GM18499 (cell line): ENCODE measurements around the gene LRRC8E.

Source experiments
- ATAC-seq: cut with Tn5 transposase; IDR thresholded peaks from one replicate; pipeline ENCODE4 v1.9.1; 2021; ENCODE audit warnings: moderate number of reproducible peaks; ENCODE audit not compliant: insufficient read depth, unreplicated experiment

Gene LRRC8E

DNA sequence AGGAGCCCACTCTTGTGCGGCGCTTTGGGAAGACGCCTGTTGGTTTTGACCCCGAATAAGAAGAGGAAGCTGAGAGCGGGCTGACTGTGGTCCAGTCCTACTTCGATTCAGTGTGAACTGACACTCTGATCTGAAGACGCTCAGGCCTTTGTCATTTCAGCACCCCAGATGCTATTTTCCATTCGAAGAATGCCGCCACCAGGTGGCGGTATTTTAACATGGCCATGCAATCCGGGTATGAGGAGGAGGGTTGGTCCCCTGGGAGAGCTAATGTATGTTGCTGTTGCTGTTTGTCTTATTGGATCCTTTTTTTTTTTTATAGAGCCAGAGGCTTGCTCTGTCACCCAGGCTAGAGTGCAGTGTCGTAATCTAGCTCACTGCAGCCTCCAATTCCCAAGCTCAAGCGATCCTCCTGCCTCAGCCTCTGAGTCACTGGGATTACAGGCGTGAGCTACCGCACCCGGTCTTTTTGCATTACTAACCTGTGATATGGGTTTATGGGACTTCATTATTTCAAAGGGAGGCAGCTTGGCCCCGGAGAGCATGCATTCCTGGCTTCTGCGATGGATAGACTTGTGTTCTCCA lies 56.0 kb downstream of the LRRC8E start:
- ATAC-seq, result no peak

DNA sequence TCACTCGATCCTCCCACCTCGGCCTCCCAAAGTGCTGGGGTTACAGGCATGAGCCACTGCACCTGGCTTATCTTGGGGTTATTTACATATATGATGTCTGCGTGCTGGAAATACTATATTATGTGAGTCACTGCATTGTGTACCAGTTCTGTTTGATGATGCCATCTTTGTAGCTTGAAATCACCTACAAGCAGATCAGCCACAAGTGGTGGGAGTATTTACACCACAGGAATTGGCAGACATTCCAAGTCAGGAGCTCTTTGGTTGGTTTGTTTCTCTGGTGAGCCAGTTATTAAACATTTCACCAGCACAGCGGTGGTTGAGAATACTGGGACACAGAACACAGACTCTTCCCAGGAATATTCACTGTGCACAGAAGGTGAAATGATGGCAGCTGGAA lies 59.6 kb downstream of the LRRC8E start:
- no peak for ATAC-seq
